ENCODE results near the gene TRPV4. TPM values are rescaled to one million over a fixed set of nuclear protein-coding genes. Genes with fewer than 3 reads are reported as not detected.

Gene TRPV4
- total and polyA plus RNA-seq, 7 donors: 0.03 to 0.11 (median 0.07) TPM; not detected in 1

- intact Hi-C loops (cut with DNase I): no loop called here
- Histone ChIP-seq H3K4me3 (no peak overlapping the region), H3K27ac (no peak overlapping the region), H3K27me3 (ENCODE audit: insufficient read depth in 3 of 3, low read length in 2 of 3) (no peaks in the 10 kb centered on the region), H3K4me1 (no peaks in the 10 kb centered on the region), H3K36me3 (ENCODE audit: insufficient read depth in 1 of 2, low read depth in 1 of 2) (no peaks in the 10 kb centered on the region), H3K9me3 (no peaks in the 10 kb centered on the region)
- TF ChIP-seq CTCF (IDR thresholded peaks at IDR 0.05): no peak
- 66 to 77% (median 69%) methylated on average over 18 of the region's 18 CpGs for WGBS, 3 donors
- ATAC-seq: no peak
- DNase-seq: peak in 1 of 2 donors; percentile 33
Observed at GRCh38 chr12:109764776-109765445, 68.3 kb downstream of the TRPV4 start.

DNA sequence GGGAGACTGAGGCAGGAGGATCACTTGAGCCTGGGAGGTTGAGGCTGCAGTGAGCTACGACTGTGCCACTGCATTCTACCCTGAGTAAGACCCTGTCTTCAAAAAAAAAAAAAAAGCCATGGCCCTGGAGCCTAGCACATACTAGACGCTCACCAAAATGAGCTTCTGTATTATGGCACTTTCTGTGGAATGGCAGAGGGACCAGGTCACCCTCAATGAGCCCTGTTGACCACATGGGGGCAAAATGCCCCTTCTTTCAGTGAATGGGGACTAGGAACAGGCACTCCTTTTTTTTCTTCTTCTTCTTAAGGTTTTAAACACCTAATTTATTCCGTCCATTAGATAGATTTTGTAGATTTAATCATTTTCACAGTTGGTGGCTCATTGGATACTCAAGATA is 69.1 kb downstream of the TRPV4 start:
- H3K27ac ChIP-seq: no peak overlapping the region
- no peaks in the 10 kb centered on the region for H3K4me1 ChIP-seq
- no peaks in the 10 kb centered on the region for H3K36me3 ChIP-seq (ENCODE audit: insufficient read depth in 1 of 2, low read depth in 1 of 2)
- ATAC-seq (no peak), DNase-seq (no peak)
- intact Hi-C loops (cut with DNase I): no loop called here
- H3K4me3 ChIP-seq: no peak overlapping the region
- WGBS, 3 donors: 94 to 96% (median 95%) methylated on average over 3 of the region's 3 CpGs
- no peaks in the 10 kb centered on the region for H3K9me3 ChIP-seq
- no peaks in the 10 kb centered on the region for H3K27me3 ChIP-seq (ENCODE audit: insufficient read depth in 3 of 3, low read length in 2 of 3)
- no peak for TF ChIP-seq CTCF (IDR thresholded peaks at IDR 0.05)

DNA sequence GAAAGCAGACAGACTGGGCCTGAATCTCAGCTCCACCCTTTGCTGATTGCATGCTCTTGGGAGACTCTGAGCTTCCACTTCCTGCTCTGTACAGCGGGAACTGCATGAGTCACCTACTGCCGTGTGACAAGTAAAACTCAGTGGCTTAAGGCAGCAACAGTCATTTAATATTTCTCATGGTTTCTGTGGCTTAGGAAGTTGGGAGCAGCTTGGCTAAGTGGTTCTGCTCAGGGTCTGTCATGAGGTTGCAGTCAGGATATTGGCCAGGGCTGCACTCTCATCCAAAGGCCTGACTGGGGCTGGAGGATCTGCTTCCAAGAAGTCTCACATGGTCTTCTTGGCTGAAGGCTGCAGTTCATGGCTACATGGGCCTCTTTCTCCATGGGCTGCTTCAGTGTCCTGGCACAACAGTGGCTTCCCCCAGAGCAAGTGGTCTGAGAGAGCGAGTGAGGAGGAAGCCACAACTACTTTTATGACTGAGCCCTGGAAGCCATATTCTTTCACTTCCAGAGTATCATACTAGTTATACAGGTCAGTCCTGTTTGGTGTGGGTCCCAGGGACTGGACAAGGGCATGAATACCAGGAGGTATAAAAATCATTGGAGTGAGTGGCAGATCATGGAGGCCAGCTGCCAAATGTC is 69.9 kb downstream of the TRPV4 start:
- intact Hi-C loops (cut with DNase I): no loop called here
- H3K27ac ChIP-seq: no peak overlapping the region
- ATAC-seq (no peak), DNase-seq (peak in 1 of 2 donors; percentile 20)
- H3K36me3 ChIP-seq (ENCODE audit: insufficient read depth in 1 of 2, low read depth in 1 of 2): no peaks in the 10 kb centered on the region
- WGBS, 3 donors: 74 to 78% (median 78%) methylated on average over 3 of the region's 3 CpGs
- no peak overlapping the region for H3K4me3 ChIP-seq
- H3K4me1 ChIP-seq: no peaks in the 10 kb centered on the region
- TF ChIP-seq CTCF (IDR thresholded peaks at IDR 0.05): no peak
- H3K9me3 ChIP-seq: no peaks in the 10 kb centered on the region
- no peaks in the 10 kb centered on the region for H3K27me3 ChIP-seq (ENCODE audit: insufficient read depth in 3 of 3, low read length in 2 of 3)

DNA sequence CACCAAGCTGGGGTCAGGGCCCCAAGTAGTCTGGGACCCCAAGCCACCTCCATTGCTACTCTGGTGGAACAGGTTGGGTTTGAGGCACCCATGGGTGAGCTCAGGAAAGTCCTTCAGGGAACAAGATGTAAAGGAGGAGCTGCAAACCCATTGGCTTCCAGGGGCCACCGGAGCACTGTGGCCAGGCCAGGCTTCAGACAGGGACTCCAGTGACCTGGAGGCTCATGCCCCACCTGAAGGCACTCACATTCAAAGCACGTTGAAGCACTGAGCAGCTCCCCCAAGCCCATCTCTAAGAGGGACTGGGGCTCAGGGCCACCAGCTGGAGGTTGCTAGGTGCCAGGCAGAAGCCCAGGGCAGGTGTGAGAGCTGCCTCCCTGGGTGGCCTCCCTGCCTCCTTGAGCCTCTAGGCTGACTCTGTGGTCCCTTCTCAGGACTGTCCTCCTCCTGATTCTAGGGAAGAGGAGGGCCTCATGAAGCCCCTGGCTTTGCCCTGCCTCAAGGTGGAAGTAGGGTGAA is 70.5 kb downstream of the TRPV4 start:
- Histone ChIP-seq H3K9me3 (no peaks in the 10 kb centered on the region), H3K4me3 (no peak overlapping the region), H3K4me1 (no peaks in the 10 kb centered on the region), H3K36me3 (ENCODE audit: insufficient read depth in 1 of 2, low read depth in 1 of 2) (no peaks in the 10 kb centered on the region), H3K27ac (no peak overlapping the region), H3K27me3 (ENCODE audit: insufficient read depth in 3 of 3, low read length in 2 of 3) (no peaks in the 10 kb centered on the region)
- WGBS, 3 donors: 58 to 94% (median 70%) methylated on average over 2 of the region's 2 CpGs
- intact Hi-C loops (cut with DNase I): no loop called here
- ATAC-seq (no peak), DNase-seq (peak; percentile 4 to 18)
- no peak for TF ChIP-seq CTCF (IDR thresholded peaks at IDR 0.05)
